KMS-11 (cell line): Measurements from ENCODE around the gene RBM18.

Experiments
- H2AFZ ChIP-seq: fragments of 200-600 bp; sonication (generic); 2 replicates; pipeline ENCODE4 v1.6.1; 2016; ENCODE audit warnings: antibody characterized with exemption, mixed run types, low read depth
- H3K27ac ChIP-seq: fragments of 200-600 bp; sonication (generic); 2 replicates; pipeline ENCODE4 v1.6.1; 2016; ENCODE audit warnings: mild to moderate bottlenecking, mixed run types
- H3K27me3 ChIP-seq: fragments of 200-600 bp; sonication (generic); 2 replicates; pipeline ENCODE4 v1.6.1; 2017; ENCODE audit warnings: mild to moderate bottlenecking, low read depth, mixed run types, moderate library complexity; ENCODE audit not compliant: insufficient read depth
- H3K36me3 ChIP-seq: fragments of 200-600 bp; sonication (generic); 2 replicates; pipeline ENCODE4 v1.6.1; 2017; ENCODE audit warnings: mild to moderate bottlenecking, mixed run types; ENCODE audit not compliant: insufficient read depth
- H3K4me1 ChIP-seq: fragments of 200-600 bp; sonication (generic); 2 replicates; pipeline ENCODE4 v1.6.1; 2016; ENCODE audit warnings: mild to moderate bottlenecking, low read depth, mixed run types; ENCODE audit not compliant: poor library complexity, severe bottlenecking
- H3K4me2 ChIP-seq: fragments of 200-600 bp; sonication (generic); 2 replicates; pipeline ENCODE4 v1.7.0; 2016; ENCODE audit warnings: mild to moderate bottlenecking, mixed run types
- H3K4me3 ChIP-seq: fragments of 200-600 bp; sonication (generic); IDR thresholded peaks from 2 replicates; pipeline ENCODE4 v1.6.1; 2017; ENCODE audit warnings: low read depth, low read length, mixed read lengths; ENCODE audit not compliant: insufficient read depth
- H3K79me2 ChIP-seq: fragments of 200-600 bp; sonication (generic); 2 replicates; pipeline ENCODE4 v1.6.1; 2016; ENCODE audit warnings: low read depth, mixed run types; ENCODE audit not compliant: insufficient read depth
- H3K9ac ChIP-seq: fragments of 200-600 bp; sonication (generic); 2 replicates; pipeline ENCODE4 v1.6.1; 2016; ENCODE audit warnings: mild to moderate bottlenecking, mixed run types
- H4K20me1 ChIP-seq: fragments of 200-600 bp; sonication (generic); 2 replicates; pipeline ENCODE4 v1.6.1; 2016; ENCODE audit warnings: mild to moderate bottlenecking, mixed run types; ENCODE audit not compliant: insufficient read depth
- TF ChIP-seq, protein P1 (sequence below): fragments of 200-600 bp; sonication (generic); conservative IDR thresholded peaks from 2 replicates; pipeline ENCODE4 v1.6.1; 2017; ENCODE audit warnings: low read depth, mild to moderate bottlenecking, antibody characterized with exemption, low read length, moderate library complexity, mixed read lengths

Gene RBM18

DNA sequence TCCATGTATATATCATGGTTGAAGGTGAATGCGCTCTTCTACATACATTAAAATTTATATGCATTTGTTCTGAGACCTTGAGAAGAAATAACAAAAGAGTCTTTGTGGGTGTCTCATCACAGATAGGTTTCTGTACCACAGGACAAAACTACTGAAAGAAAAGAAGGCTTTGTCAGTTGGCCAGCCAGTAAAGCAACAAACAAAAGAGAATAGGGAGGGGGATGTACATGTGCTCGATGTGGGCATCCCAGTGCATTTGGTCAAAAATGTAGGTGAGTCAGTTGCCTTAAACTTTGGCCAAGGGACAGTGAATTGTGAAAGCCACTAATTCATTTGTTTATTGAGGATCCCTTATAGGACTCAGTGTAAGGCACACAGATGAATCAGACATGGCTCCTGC is 13.3 kb downstream of the RBM18 start:
- no peaks in the 10 kb centered on the region for H3K79me2 ChIP-seq
- no peaks in the 10 kb centered on the region for H3K4me1 ChIP-seq
- H3K27ac ChIP-seq: no peak overlapping the region
- 0 out of 2 replicates have a peak, but pooled peaks cover 4% of the 10 kb centered on the region for H3K36me3 ChIP-seq
- H4K20me1 ChIP-seq: no peaks in the 10 kb centered on the region
- no peak overlapping the region for H3K9ac ChIP-seq
- H3K27me3 ChIP-seq: no peaks in the 10 kb centered on the region
- H3K4me3 ChIP-seq: no peak overlapping the region
- H3K4me2 ChIP-seq: no peak overlapping the region
- H2AFZ ChIP-seq: no peak overlapping the region
- TF ChIP-seq, protein P1, sequence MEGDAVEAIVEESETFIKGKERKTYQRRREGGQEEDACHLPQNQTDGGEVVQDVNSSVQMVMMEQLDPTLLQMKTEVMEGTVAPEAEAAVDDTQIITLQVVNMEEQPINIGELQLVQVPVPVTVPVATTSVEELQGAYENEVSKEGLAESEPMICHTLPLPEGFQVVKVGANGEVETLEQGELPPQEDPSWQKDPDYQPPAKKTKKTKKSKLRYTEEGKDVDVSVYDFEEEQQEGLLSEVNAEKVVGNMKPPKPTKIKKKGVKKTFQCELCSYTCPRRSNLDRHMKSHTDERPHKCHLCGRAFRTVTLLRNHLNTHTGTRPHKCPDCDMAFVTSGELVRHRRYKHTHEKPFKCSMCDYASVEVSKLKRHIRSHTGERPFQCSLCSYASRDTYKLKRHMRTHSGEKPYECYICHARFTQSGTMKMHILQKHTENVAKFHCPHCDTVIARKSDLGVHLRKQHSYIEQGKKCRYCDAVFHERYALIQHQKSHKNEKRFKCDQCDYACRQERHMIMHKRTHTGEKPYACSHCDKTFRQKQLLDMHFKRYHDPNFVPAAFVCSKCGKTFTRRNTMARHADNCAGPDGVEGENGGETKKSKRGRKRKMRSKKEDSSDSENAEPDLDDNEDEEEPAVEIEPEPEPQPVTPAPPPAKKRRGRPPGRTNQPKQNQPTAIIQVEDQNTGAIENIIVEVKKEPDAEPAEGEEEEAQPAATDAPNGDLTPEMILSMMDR: no peak

DNA sequence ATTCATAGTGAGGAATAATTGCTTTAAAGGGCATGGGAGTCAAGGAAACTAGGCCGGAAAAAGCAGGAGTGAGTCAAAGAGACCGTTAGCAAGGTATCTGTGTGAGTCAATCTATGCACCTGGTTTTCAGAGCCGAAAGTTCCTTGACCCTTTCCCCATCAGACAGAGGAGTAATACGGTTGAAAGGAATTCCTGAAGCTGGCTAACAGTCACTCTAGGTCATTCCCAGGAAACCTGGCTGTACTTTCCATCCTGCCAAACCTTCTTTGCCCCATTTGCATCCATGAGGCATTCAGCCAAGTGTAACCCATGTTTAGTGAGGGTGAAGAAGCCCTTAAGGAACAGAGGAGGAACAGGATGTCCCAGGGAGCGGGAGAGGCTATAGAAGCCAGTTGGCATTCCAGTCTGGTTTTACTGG is 16.2 kb downstream of the RBM18 start:
- Histone ChIP-seq H3K79me2 (no peaks in the 10 kb centered on the region), H4K20me1 (no peaks in the 10 kb centered on the region), H3K4me1 (no peaks in the 10 kb centered on the region), H3K27ac (no peak overlapping the region), H3K36me3 (peaks cover 4% of the 10 kb centered on the region; the same call in 1 of the 2 replicates), H3K4me2 (no peak overlapping the region), H3K27me3 (no peaks in the 10 kb centered on the region), H2AFZ (no peak overlapping the region), H3K9ac (no peak overlapping the region), H3K4me3 (no peak overlapping the region)
- TF ChIP-seq, protein P1: no peak

DNA sequence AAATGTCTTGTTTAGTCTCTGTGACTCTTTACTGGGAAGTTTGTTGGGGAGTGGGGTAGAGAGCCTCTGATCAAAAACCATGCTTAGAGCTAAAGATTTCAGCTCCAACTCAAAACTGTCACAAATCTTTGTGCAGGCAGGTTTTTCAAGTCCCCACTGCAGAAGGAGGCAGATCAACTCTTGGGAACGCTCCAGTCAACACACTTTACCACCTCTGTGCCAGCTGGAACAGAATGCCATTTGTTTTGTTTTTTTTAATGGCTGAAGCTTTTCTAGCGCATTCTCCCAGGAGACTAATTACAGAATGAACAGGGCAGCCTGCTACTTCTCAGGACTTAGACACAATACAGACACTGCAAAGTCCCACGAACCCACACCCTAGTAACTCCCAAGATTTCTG is 18.0 kb downstream of the RBM18 start:
- Histone ChIP-seq H3K4me3 (no peak overlapping the region), H4K20me1 (no peaks in the 10 kb centered on the region), H3K27ac (no peak overlapping the region), H3K4me2 (no peak overlapping the region), H3K9ac (no peak overlapping the region), H2AFZ (no peak overlapping the region), H3K4me1 (no peaks in the 10 kb centered on the region), H3K36me3 (peaks cover 4% of the 10 kb centered on the region; the same call in 1 of the 2 replicates), H3K27me3 (no peaks in the 10 kb centered on the region), H3K79me2 (no peaks in the 10 kb centered on the region)
- TF ChIP-seq, protein P1: no peak

DNA sequence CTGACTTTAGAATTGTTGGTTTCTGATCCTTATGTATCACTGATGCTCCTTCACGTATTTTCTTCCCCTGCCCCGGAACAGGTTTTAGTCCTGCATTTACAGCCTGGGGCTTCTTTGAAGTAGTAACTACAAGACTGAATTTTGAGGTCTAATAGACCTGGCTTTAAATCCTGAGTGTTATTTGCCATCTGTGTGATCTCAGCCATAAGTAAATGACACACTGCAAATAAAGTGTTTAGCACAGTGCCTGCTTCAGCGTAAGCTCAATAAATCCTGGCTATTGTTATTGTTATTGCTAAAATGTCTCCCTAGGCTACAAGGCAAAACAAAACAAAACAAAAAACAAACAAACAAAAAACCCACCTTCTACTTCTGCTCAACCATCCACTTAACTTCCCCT is 20.3 kb downstream of the RBM18 start:
- Histone ChIP-seq H2AFZ (no peak overlapping the region), H3K36me3 (no peaks in the 10 kb centered on the region; the same call in 1 of the 2 replicates), H3K4me2 (no peak overlapping the region), H3K4me1 (no peaks in the 10 kb centered on the region), H3K9ac (no peak overlapping the region), H4K20me1 (no peaks in the 10 kb centered on the region), H3K27me3 (no peaks in the 10 kb centered on the region), H3K79me2 (no peaks in the 10 kb centered on the region), H3K4me3 (no peak overlapping the region), H3K27ac (no peak overlapping the region)
- TF ChIP-seq, protein P1: no peak
